MCF 10A (cell line): ENCODE results near the gene CLMN. TPM values are rescaled to one million over a fixed set of nuclear protein-coding genes. Genes with fewer than 3 reads are reported as not detected.

Experiments
- BruUV-seq: library from RNA; stranded (reverse); fragments of 400-500 nt; replicated peaks from 2 replicates; lab custom pipeline; 2021; lab: Mats Ljungman, UMichigan
- CTCF ChIA-PET: fragments of 300-600 bp; sonication (Branson Sonifier 250); formaldehyde crosslinking; extraction: SDS; loops from one replicate; lab custom pipeline; 2021; ENCODE audit warnings: antibody characterized with exemption, inconsistent platforms; lab: Yijun Ruan, JAX
- POLR2A ChIA-PET: fragments of 300-600, 350-650 bp; sonication (Branson Sonifier 250); formaldehyde crosslinking; extraction: SDS; loops from one replicate; lab custom pipeline; 2020; ENCODE audit warnings: antibody characterized with exemption, inconsistent platforms; lab: Yijun Ruan, JAX
- DNase-seq: peaks from one replicate; pipeline ENCODE4 v3.0.0-alpha.2; 2018; ENCODE audit not compliant: unreplicated experiment
- H3K27ac Mint-ChIP-seq: one replicate; pipeline ENCODE4 v1.8.0; 2022; ENCODE audit warnings: mild to moderate bottlenecking, low read depth, mixed read lengths; ENCODE audit not compliant: unreplicated experiment
- H3K27me3 Mint-ChIP-seq: one replicate; pipeline ENCODE4 v1.8.0; 2022; ENCODE audit warnings: mixed read lengths; ENCODE audit not compliant: insufficient read depth, unreplicated experiment
- H3K36me3 Mint-ChIP-seq: one replicate; pipeline ENCODE4 v1.8.0; 2022; ENCODE audit warnings: mild to moderate bottlenecking, moderate library complexity, mixed read lengths; ENCODE audit not compliant: insufficient read depth, unreplicated experiment
- H3K4me1 Mint-ChIP-seq: one replicate; pipeline ENCODE4 v1.8.0; 2022; ENCODE audit warnings: mixed read lengths; ENCODE audit not compliant: insufficient read depth, unreplicated experiment
- H3K4me3 Mint-ChIP-seq: one replicate; pipeline ENCODE4 v1.8.0; 2022; ENCODE audit warnings: mild to moderate bottlenecking, moderate library complexity, mixed read lengths; ENCODE audit not compliant: unreplicated experiment
- H3K9me3 Mint-ChIP-seq: one replicate; pipeline ENCODE4 v1.8.0; 2022; ENCODE audit warnings: mixed read lengths; ENCODE audit not compliant: unreplicated experiment
- intact Hi-C: fragments of 100-400 bp; cut with micrococcal nuclease; formaldehyde crosslinking; loops from 2 replicates; pipeline ENCODE4 v1.14.1; 2022
- total RNA-seq: library from RNA; stranded (reverse); gene quantifications from 2 replicates; pipeline ENCODE4 v1.2.3, GENCODE V29; 2022
- TF ChIP-seq, protein P1 (sequence below): fragments of 200-600 bp; IDR thresholded peaks from one replicate; pipeline ENCODE4 v1.8.0; 2022; ENCODE audit warnings: antibody characterized with exemption, mild to moderate bottlenecking; ENCODE audit not compliant: unreplicated experiment

CLMN gene
- total RNA-seq, 1 experiment from 2014 or later, result 17.9 TPM

- H3K27ac Mint-ChIP-seq, result no peak overlapping the region
- no TSS peak for BruUV-seq
Measured at GRCh38 chr14:95310635-95311380, 8.9 kb downstream of the CLMN start.

GRCh38 chr14:95309261-95310051 lies 10.3 kb downstream of the CLMN start:
- BruUV-seq, result no TSS peak
- intact Hi-C loops, result no loop called here
- Mint-ChIP-seq H3K36me3 (no peaks in the 10 kb centered on the region), H3K27ac (no peak overlapping the region), H3K9me3 (no peaks in the 10 kb centered on the region), H3K4me3 (no peak overlapping the region), H3K4me1 (peaks cover 16% of the 10 kb centered on the region), H3K27me3 (no peaks in the 10 kb centered on the region)
- ChIA-PET CTCF (interaction anchor here (0.6 kb wide), 1 partner anchor 13 kb away, joined by 3 read pairs; no protein-coding TSS in a partner anchor), POLR2A (interaction anchor here (0.9 kb wide), 1 partner anchor 44 kb away, joined by 3 read pairs; no protein-coding TSS in a partner anchor)
- no peak for DNase-seq
- TF ChIP-seq, protein P1, sequence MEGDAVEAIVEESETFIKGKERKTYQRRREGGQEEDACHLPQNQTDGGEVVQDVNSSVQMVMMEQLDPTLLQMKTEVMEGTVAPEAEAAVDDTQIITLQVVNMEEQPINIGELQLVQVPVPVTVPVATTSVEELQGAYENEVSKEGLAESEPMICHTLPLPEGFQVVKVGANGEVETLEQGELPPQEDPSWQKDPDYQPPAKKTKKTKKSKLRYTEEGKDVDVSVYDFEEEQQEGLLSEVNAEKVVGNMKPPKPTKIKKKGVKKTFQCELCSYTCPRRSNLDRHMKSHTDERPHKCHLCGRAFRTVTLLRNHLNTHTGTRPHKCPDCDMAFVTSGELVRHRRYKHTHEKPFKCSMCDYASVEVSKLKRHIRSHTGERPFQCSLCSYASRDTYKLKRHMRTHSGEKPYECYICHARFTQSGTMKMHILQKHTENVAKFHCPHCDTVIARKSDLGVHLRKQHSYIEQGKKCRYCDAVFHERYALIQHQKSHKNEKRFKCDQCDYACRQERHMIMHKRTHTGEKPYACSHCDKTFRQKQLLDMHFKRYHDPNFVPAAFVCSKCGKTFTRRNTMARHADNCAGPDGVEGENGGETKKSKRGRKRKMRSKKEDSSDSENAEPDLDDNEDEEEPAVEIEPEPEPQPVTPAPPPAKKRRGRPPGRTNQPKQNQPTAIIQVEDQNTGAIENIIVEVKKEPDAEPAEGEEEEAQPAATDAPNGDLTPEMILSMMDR, result no peak

More at GRCh38 chr14:95310635-95311380, 8.9 kb downstream of the CLMN start:
- no peaks in the 10 kb centered on the region for H3K27me3 Mint-ChIP-seq
- POLR2A ChIA-PET, result interaction anchor here (0.6 kb wide), 1 partner anchor 46 kb away, joined by 3 read pairs; no protein-coding TSS in a partner anchor
- no peaks in the 10 kb centered on the region for H3K9me3 Mint-ChIP-seq
- no peaks in the 10 kb centered on the region for H3K36me3 Mint-ChIP-seq
- DNase-seq, result no peak
- H3K4me3 Mint-ChIP-seq, result no peak overlapping the region
- CTCF ChIA-PET, result no interaction called here
- intact Hi-C loops, result no loop called here
- H3K4me1 Mint-ChIP-seq, result peaks cover 24% of the 10 kb centered on the region
- TF ChIP-seq, protein P1, result no peak

DNA sequence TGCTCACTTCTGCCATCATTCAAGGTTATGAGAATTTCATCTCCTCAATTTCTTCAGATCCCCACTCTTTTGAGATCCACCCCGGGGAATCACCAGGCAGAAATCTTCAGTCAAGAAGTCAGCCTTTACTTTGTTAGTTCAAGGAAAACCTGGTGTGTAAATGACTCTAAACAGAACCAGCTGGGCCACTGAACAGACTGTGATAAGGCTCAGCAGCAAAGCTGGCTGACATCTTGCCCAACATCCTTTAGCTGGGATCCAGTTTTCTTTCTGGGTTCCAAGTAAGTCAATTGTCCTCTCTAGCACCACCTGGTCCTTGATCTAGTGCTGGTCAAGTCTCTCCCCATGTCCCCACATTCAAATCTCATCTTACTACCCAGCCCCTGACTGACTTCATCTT lies 11.6 kb downstream of the CLMN start:
- H3K36me3 Mint-ChIP-seq, result no peaks in the 10 kb centered on the region
- no peaks in the 10 kb centered on the region for H3K9me3 Mint-ChIP-seq
- BruUV-seq, result no TSS peak
- H3K27me3 Mint-ChIP-seq, result no peaks in the 10 kb centered on the region
- ChIA-PET CTCF (no interaction called here), POLR2A (interaction anchor here (0.9 kb wide), 1 partner anchor 42 kb away, joined by 3 read pairs; no protein-coding TSS in a partner anchor)
- no peak for DNase-seq
- intact Hi-C loops, result no loop called here
- TF ChIP-seq, protein P1, result no peak
- H3K4me3 Mint-ChIP-seq, result no peak overlapping the region
- peaks cover 2% of the 10 kb centered on the region for H3K4me1 Mint-ChIP-seq
- H3K27ac Mint-ChIP-seq, result no peak overlapping the region

DNA sequence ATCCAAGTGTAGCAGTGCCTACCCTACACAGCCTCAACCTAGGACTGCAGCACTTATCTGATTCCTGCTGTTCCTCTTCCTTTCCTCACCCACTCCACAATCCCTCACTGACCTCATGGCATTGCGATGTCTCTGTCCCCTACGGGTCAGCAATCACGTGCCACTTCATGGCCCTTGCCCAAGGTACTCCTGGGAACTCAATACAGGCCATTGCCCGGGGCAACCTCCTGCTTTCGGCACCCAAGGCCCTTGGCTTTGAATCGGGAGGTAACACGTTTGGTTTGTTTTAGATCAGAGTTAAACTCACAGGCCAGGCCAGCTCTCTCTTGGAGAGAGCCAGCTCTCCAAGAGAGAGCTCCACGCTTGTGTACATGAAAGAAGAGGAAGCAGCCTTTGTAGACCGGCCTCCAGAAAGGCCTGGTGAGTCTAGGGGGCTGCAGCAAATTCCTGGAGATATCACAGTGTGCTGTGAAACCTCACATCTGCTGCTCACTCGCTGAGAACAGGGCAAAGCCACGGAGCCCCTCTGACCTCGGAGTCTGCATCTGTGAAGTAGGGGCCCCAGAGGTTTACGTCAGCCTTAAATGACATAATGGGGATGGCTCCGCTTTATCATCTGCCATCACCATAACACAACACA lies 12.2 kb downstream of the CLMN start:
- no peaks in the 10 kb centered on the region for H3K4me1 Mint-ChIP-seq
- no peaks in the 10 kb centered on the region for H3K27me3 Mint-ChIP-seq
- no peak for DNase-seq
- TF ChIP-seq, protein P1, result no peak
- H3K27ac Mint-ChIP-seq, result no peak overlapping the region
- ChIA-PET CTCF (no interaction called here), POLR2A (no interaction called here)
- no peaks in the 10 kb centered on the region for H3K9me3 Mint-ChIP-seq
- BruUV-seq, result no TSS peak
- intact Hi-C loops, result no loop called here
- no peaks in the 10 kb centered on the region for H3K36me3 Mint-ChIP-seq
- no peak overlapping the region for H3K4me3 Mint-ChIP-seq
